ENCODE results near the gene SLC22A17. TPM values are rescaled to one million over a fixed set of nuclear protein-coding genes. Genes with fewer than 3 reads are reported as not detected.

Gene SLC22A17
- total RNA-seq, 1 experiment from 2014 or later = 5.9 TPM

- no peak for DNase-seq (ENCODE audit: low read depth, low spot score)
- POLR2A ChIA-PET = no interaction called here
- Histone ChIP-seq H3K9me3 (ENCODE audit: control insufficient read depth in 1 of 2, insufficient read depth in 1 of 2, low read depth in 1 of 2, low read length in 2 of 2) (no peaks in the 10 kb centered on the region), H2AFZ (ENCODE audit: low read depth, low read length, poor library complexity, severe bottlenecking) (no peak overlapping the region), H3K4me1 (ENCODE audit: control insufficient read depth in 1 of 2, insufficient read depth in 2 of 2, low read length in 2 of 2) (no peaks in the 10 kb centered on the region), H3K27me3 (ENCODE audit: insufficient read depth, low read length) (0 out of 2 replicates have a peak, but pooled peaks cover 6% of the 10 kb centered on the region), H3K27ac (ENCODE audit: low read depth, low read length) (no peak overlapping the region), H3K79me2 (ENCODE audit: insufficient read depth, low read length) (no peaks in the 10 kb centered on the region), H3K4me3 (replicated peaks in 1 of 2; ENCODE audit: low read depth in 1 of 2, low read length in 2 of 2) (no peak overlapping the region), H3K9me2 (ENCODE audit: insufficient read depth) (no peaks in the 10 kb centered on the region), H3K4me2 (ENCODE audit: low read length) (no peak overlapping the region), H4K20me1 (ENCODE audit: insufficient read depth) (no peaks in the 10 kb centered on the region), H3K9ac (ENCODE audit: low read length) (no peak overlapping the region), H3K36me3 (ENCODE audit: control insufficient read depth in 1 of 2, insufficient read depth in 2 of 2, low read length in 2 of 2) (no peaks in the 10 kb centered on the region)
- BruUV-seq (replicated peaks) = no TSS peak
- CTCF ChIA-PET = no interaction called here
- TF ChIP-seq FOSL1 (IDR thresholded peaks at IDR 0.05; ENCODE audit: low read depth) (no peak), TCF7L2 (IDR thresholded peaks at IDR 0.05; ENCODE audit: borderline replicate concordance, extremely low read depth, insufficient read depth, insufficient read length) (no peak), CEBPB (IDR thresholded peaks at IDR 0.05; ENCODE audit: low read depth) (no peak), EGR1 (IDR thresholded peaks at IDR 0.05; ENCODE audit: low read depth) (no peak), POLR2A (IDR thresholded peaks at IDR 0.05; ENCODE audit: borderline replicate concordance, extremely low read depth, insufficient read depth, insufficient read length) (no peak), ZFX (IDR thresholded peaks at IDR 0.05) (no peak), EZH2phosphoT487 (IDR thresholded peaks at IDR 0.05; ENCODE audit: borderline replicate concordance) (no peak), SRF (IDR thresholded peaks at IDR 0.05; ENCODE audit: low read depth) (no peak), ZBTB33 (IDR thresholded peaks at IDR 0.05; ENCODE audit: extremely low read depth, insufficient replicate concordance, low read length) (no peak), CBX3 (IDR thresholded peaks at IDR 0.05; ENCODE audit: low read depth) (no peak), YY1 (IDR thresholded peaks at IDR 0.05; ENCODE audit: extremely low read depth, insufficient replicate concordance, low read depth, low read length) (no peak), POLR2AphosphoS5 (IDR thresholded peaks at IDR 0.05; ENCODE audit: low read depth, low read length) (no peak), SIN3A (IDR thresholded peaks at IDR 0.05; ENCODE audit: low read depth) (no peak), RAD21 (IDR thresholded peaks at IDR 0.05; ENCODE audit: low read depth) (no peak), ATF3 (IDR thresholded peaks at IDR 0.05) (no peak)
- TF ChIP-seq, protein P1, sequence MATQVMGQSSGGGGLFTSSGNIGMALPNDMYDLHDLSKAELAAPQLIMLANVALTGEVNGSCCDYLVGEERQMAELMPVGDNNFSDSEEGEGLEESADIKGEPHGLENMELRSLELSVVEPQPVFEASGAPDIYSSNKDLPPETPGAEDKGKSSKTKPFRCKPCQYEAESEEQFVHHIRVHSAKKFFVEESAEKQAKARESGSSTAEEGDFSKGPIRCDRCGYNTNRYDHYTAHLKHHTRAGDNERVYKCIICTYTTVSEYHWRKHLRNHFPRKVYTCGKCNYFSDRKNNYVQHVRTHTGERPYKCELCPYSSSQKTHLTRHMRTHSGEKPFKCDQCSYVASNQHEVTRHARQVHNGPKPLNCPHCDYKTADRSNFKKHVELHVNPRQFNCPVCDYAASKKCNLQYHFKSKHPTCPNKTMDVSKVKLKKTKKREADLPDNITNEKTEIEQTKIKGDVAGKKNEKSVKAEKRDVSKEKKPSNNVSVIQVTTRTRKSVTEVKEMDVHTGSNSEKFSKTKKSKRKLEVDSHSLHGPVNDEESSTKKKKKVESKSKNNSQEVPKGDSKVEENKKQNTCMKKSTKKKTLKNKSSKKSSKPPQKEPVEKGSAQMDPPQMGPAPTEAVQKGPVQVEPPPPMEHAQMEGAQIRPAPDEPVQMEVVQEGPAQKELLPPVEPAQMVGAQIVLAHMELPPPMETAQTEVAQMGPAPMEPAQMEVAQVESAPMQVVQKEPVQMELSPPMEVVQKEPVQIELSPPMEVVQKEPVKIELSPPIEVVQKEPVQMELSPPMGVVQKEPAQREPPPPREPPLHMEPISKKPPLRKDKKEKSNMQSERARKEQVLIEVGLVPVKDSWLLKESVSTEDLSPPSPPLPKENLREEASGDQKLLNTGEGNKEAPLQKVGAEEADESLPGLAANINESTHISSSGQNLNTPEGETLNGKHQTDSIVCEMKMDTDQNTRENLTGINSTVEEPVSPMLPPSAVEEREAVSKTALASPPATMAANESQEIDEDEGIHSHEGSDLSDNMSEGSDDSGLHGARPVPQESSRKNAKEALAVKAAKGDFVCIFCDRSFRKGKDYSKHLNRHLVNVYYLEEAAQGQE (IDR thresholded peaks at IDR 0.05; ENCODE audit: low read depth) = no peak
- TF ChIP-seq, protein P2, sequence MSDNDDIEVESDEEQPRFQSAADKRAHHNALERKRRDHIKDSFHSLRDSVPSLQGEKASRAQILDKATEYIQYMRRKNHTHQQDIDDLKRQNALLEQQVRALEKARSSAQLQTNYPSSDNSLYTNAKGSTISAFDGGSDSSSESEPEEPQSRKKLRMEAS (IDR thresholded peaks at IDR 0.05) = no peak
- intact Hi-C loops (cut with micrococcal nuclease) = no loop called here
- ATAC-seq = no peak
- RAD21 ChIA-PET (ENCODE audit: low non-redundant PET in 1 of 2, low total read pairs in 2 of 2, uncharacterized antibody in 2 of 2, unreplicated experiment in 2 of 2) = no interaction called here
Observed at GRCh38 chr14:23377573-23378563, 25.2 kb upstream of the SLC22A17 start.
